ENCODE measurements around the gene IVL.

The IVL gene

DNA sequence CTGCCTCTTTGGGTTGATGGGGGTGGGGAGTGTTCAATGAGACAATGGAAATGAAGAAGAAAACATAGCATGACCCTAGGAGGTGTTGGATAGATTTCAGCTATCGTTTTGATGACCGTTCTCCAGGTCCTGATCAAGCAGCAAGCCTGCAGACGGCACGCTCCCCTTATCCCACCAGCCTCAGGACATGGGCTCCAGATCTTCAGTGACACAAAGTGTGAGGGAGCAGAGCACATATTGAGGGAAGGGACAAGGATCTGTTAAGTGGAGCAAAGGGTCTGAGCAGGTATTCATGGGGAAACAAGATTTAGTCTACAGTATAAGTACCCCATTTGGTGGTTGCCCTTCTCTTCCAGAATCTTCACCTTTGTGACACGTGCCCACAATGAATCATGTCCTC, 43.4 kb downstream of the IVL start:
- no peak for DNase-seq (ENCODE audit: low read depth)
- no peak overlapping the region for H3K4me3 ChIP-seq (ENCODE audit: control insufficient read depth, low read depth, low read length)
- TF ChIP-seq, protein P1, sequence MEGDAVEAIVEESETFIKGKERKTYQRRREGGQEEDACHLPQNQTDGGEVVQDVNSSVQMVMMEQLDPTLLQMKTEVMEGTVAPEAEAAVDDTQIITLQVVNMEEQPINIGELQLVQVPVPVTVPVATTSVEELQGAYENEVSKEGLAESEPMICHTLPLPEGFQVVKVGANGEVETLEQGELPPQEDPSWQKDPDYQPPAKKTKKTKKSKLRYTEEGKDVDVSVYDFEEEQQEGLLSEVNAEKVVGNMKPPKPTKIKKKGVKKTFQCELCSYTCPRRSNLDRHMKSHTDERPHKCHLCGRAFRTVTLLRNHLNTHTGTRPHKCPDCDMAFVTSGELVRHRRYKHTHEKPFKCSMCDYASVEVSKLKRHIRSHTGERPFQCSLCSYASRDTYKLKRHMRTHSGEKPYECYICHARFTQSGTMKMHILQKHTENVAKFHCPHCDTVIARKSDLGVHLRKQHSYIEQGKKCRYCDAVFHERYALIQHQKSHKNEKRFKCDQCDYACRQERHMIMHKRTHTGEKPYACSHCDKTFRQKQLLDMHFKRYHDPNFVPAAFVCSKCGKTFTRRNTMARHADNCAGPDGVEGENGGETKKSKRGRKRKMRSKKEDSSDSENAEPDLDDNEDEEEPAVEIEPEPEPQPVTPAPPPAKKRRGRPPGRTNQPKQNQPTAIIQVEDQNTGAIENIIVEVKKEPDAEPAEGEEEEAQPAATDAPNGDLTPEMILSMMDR (IDR thresholded peaks at IDR 0.05; ENCODE audit: control insufficient read depth, insufficient read depth, low read depth, low read length, missing control alignments): no peak

DNA sequence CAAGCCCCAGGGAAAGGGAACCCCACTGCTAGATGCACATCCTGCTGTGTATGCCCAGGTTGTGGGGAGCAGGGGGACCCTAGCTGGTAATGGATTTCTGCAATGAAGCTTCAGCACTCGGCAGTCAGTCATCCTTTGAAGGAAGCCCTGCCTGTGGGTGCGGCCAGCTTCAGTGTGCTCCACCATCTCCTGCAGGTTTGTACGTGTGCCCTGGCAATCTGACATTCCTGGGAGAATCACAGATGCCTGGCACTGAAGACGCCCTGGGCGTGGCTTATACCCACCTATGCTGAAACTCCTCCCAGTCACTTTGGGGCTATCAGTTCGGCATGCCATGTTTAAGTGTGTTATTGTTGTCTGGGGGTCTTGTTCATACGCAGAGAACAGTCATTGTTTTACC, 45.4 kb downstream of the IVL start:
- DNase-seq (ENCODE audit: low read depth): no peak
- H3K4me3 ChIP-seq (ENCODE audit: control insufficient read depth, low read depth, low read length): no peak overlapping the region
- TF ChIP-seq, protein P1 (IDR thresholded peaks at IDR 0.05; ENCODE audit: control insufficient read depth, insufficient read depth, low read depth, low read length, missing control alignments): no peak

DNA sequence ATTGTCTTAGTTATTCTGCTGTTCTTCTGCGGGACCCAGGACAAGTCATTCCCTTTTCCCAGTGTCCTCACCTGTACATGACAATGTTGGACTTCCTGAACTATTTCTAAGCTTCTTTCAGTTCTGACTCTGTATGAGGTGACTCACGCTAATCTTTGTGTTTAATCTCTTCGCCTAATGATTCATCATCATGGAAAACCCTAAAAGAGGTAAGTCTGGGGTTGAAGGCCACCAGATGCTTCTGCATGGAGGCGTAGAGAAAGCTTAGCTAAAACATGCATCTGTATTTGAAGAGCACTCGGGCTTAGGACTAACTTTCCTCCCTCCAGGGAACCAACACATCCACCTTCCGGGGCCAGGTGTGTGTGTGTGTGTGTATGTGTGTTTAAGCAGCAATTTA, 46.1 kb downstream of the IVL start:
- TF ChIP-seq, protein P1 (IDR thresholded peaks at IDR 0.05; ENCODE audit: control insufficient read depth, insufficient read depth, low read depth, low read length, missing control alignments): no peak
- no peak overlapping the region for H3K4me3 ChIP-seq (ENCODE audit: control insufficient read depth, low read depth, low read length)
- DNase-seq (ENCODE audit: low read depth): no peak

DNA sequence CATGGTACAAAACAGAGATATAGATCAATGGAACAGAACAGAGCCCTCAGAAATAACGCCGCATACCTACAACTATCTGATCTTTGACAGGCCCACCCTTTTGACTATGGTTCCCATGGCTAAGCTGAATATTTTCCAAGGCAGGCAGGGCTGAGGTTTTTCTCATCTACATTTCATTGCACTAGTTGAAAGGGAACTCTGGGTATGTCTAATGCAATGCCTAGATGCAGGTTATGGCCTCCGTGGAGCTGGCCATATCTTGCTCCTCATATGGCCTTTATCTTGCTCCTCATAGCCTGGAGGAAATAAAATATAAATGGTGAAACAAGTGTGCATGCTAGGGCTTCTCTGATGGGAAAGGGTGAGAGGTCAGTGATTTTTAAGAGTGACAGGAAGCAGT, 49.2 kb downstream of the IVL start:
- no peak overlapping the region for H3K4me3 ChIP-seq (ENCODE audit: control insufficient read depth, low read depth, low read length)

DNA sequence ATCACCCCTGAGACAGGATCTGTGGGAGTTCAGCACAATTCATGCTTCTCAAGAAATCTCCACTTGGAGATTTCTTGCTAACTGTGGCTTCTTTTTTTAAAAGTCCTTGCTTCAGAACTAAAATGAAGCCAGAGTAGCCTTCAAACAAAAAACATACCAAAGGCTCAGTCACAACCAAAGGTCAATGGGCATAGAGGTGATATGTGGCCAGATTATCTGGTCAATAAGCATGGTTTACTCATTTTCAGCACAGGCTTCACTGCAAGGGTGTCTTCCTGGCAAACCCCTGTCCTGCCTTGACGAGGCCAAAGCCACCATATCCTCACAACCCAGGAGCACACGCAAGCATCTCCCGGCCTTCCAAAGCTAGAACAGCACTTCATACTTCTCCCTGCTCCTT, 50.9 kb downstream of the IVL start:
- no peak overlapping the region for H3K4me3 ChIP-seq (ENCODE audit: control insufficient read depth, low read depth, low read length)
- TF ChIP-seq, protein P1 (IDR thresholded peaks at IDR 0.05; ENCODE audit: control insufficient read depth, insufficient read depth, low read depth, low read length, missing control alignments): no peak
- no peak for DNase-seq (ENCODE audit: low read depth)

More for the DNA sequence above, 49.2 kb downstream of the IVL start:
- no peak for DNase-seq (ENCODE audit: low read depth)
- TF ChIP-seq, protein P1 (IDR thresholded peaks at IDR 0.05; ENCODE audit: control insufficient read depth, insufficient read depth, low read depth, low read length, missing control alignments): no peak

DNA sequence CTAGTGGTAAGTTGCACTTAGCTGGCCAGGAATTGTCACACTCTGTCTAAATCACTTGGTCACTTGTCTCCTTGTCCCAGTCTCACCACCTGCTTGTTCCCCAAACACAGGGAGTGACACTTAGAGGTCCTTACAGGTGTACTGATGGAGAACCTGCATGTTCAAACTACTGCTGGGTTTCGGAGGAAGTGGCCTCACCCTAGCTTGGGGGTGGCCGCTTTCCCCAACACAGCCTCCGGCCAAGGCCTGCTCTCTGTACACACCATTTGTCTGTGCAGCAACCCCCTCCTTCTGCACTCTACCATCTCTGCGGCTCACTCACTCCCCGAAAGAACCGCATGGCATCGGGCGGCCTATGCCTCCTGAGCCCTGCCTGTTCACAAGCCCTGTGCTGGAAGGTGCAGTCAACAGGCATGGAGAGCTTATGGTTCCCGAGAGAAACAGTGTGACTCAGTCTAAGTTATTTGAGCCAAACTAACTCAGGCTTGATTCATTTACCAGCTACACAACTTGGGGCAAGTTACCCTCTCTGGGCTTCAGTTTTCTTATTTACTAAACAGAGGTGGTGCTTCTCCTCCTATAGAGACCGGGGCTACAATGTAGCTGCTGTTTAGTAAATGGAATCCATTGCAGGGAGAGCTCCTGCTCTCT, 51.6 kb downstream of the IVL start:
- TF ChIP-seq, protein P1 (IDR thresholded peaks at IDR 0.05; ENCODE audit: control insufficient read depth, insufficient read depth, low read depth, low read length, missing control alignments): no peak
- no peak for DNase-seq (ENCODE audit: low read depth)
- no peak overlapping the region for H3K4me3 ChIP-seq (ENCODE audit: control insufficient read depth, low read depth, low read length)

All from AG09309 (cell line).